Measurements from ENCODE around the gene DDX10. TPM values are rescaled to one million over a fixed set of nuclear protein-coding genes. Genes with fewer than 3 reads are reported as not detected.

The DDX10 gene
- total RNA-seq, 1 experiment from 2014 or later = 48.3 TPM

GRCh38 chr11:108708173-108708572 lies 43.3 kb downstream of the DDX10 start:
- no peak overlapping the region for H2BK120ac ChIP-seq (ENCODE audit: low read depth, low read length, poor library complexity, severe bottlenecking)
- Mint-ChIP-seq H3K27ac (no peak overlapping the region), H3K9me3 (peaks cover 13 to 16% of the 10 kb centered on the region in 2 experiments), H3K36me3 (ENCODE audit: insufficient read depth in 1 of 3, low read depth in 3 of 3) (peaks cover 37 to 51% (median 46%) of the 10 kb centered on the region in 3 experiments), H3K4me1 (peaks cover 16 to 26% of the 10 kb centered on the region in 2 experiments), H3K27me3 (ENCODE audit: low read depth) (no peaks in the 10 kb centered on the region), H3K4me3 (no peak overlapping the region)
- H4K8ac ChIP-seq (replicated peaks; ENCODE audit: insufficient read length, low read depth, low read length) = no peak overlapping the region
- H2BK20ac ChIP-seq (ENCODE audit: low read depth, low read length, poor library complexity, severe bottlenecking) = no peak overlapping the region
- H3K23ac ChIP-seq (ENCODE audit: insufficient read length, low read depth, low read length) = no peak overlapping the region
- no peak overlapping the region for H3K18ac ChIP-seq (ENCODE audit: insufficient read length, low read depth, low read length)
- H3T11ph ChIP-seq (ENCODE audit: low read length) = no peak overlapping the region
- DNase-seq = no peak
- H3K27ac ChIP-seq (ENCODE audit: insufficient read length, low read depth, low read length) = no peak overlapping the region
- H3K4ac ChIP-seq (ENCODE audit: low read depth, low read length) = no peak overlapping the region
- no peak overlapping the region for H3K9ac ChIP-seq (ENCODE audit: extremely low read depth, insufficient read length, low read length)
- H3K56ac ChIP-seq (ENCODE audit: insufficient read length, low read depth, low read length) = no peak overlapping the region
- no peaks in the 10 kb centered on the region for H3K79me2 ChIP-seq (ENCODE audit: insufficient read depth, low read length)
- no peak overlapping the region for H2AK5ac ChIP-seq (ENCODE audit: insufficient read length, low read length)
- no peaks in the 10 kb centered on the region for H3K23me2 ChIP-seq (ENCODE audit: insufficient read length, low read depth, low read length, poor library complexity, severe bottlenecking)
- no peak overlapping the region for H3K4me2 ChIP-seq (ENCODE audit: insufficient read depth, insufficient read length, low read length)
- H3K4me1 ChIP-seq (ENCODE audit: insufficient read depth, low read length) = peaks cover 4% of the 10 kb centered on the region; the same call in 1 of the 2 replicates
- H4K91ac ChIP-seq (ENCODE audit: insufficient read length, low read depth, low read length) = no peak overlapping the region
- no peak for TF ChIP-seq CTCF (conservative IDR thresholded peaks at IDR 0.05)
- no peaks in the 10 kb centered on the region for H3K9me3 ChIP-seq (ENCODE audit: control insufficient read depth, low read depth, low read length)
- no peak overlapping the region for H2BK5ac ChIP-seq (ENCODE audit: insufficient read length, low read length)
- no peak overlapping the region for H3K14ac ChIP-seq (ENCODE audit: insufficient read depth, low read length)
- no peaks in the 10 kb centered on the region for H3K27me3 ChIP-seq (ENCODE audit: insufficient read depth, low read length)
- H2BK15ac ChIP-seq (ENCODE audit: low read depth, low read length) = no peak overlapping the region
- no peaks in the 10 kb centered on the region for H3K79me1 ChIP-seq (ENCODE audit: insufficient read depth, low read depth, low read length, poor library complexity, severe bottlenecking)
- no peaks in the 10 kb centered on the region for H4K20me1 ChIP-seq (ENCODE audit: control insufficient read depth, insufficient read depth, insufficient read length)
- no peak overlapping the region for H2AFZ ChIP-seq (ENCODE audit: low read length)
- H2BK12ac ChIP-seq (ENCODE audit: insufficient read length, low read depth, low read length) = no peak overlapping the region
- no peak overlapping the region for H4K5ac ChIP-seq (ENCODE audit: insufficient read length, low read depth, low read length)
